HepG2 (cell line): ENCODE results near the gene AIF1. TPM values are rescaled to one million over a fixed set of nuclear protein-coding genes. Genes with fewer than 3 reads are reported as not detected.
A peak's percentile ranks its signal among the peaks of the same experiment; 100 is the strongest.

ENCODE experiments used
- AHR ChIP-seq: IDR thresholded peaks from 2 replicates; pipeline ENCODE4 v1.6.1; 2018; ENCODE audit warnings: missing genetic modification reagents, missing compliant biosample characterization
- ATF6 ChIP-seq: sonication (generic); formaldehyde crosslinking; conservative IDR thresholded peaks from 2 replicates; pipeline ENCODE4 v1.4.0; 2020; ENCODE audit warnings: missing genetic modification reagents
- BHLHE40 ChIP-seq: IDR thresholded peaks from 2 replicates; pipeline ENCODE4 v1.6.1; 2011; ENCODE audit warnings: low read length, improper control_type of control experiment
- HDAC1 ChIP-seq: sonication (generic); formaldehyde crosslinking; IDR thresholded peaks from 2 replicates; pipeline ENCODE4 v1.5.1; 2020; ENCODE audit warnings: mild to moderate bottlenecking, missing genetic modification reagents
- HHEX ChIP-seq: IDR thresholded peaks from 2 replicates; pipeline ENCODE4 v1.6.1; 2016; ENCODE audit warnings: control low read depth
- HOMEZ ChIP-seq: IDR thresholded peaks from 2 replicates; pipeline ENCODE4 v1.6.1; 2016; ENCODE audit warnings: low read depth
- IKZF4 ChIP-seq: sonication (generic); formaldehyde crosslinking; IDR thresholded peaks from 2 replicates; pipeline ENCODE4 v1.5.1; 2020; ENCODE audit warnings: borderline replicate concordance, mild to moderate bottlenecking, low read depth, missing genetic modification reagents; ENCODE audit errors: not compliant biosample characterization
- IRF2 ChIP-seq: IDR thresholded peaks from 2 replicates; pipeline ENCODE4 v1.6.1; 2018; ENCODE audit warnings: missing genetic modification reagents, missing compliant biosample characterization
- RXRA ChIP-seq: sonication (generic); formaldehyde crosslinking; IDR thresholded peaks from 2 replicates; pipeline ENCODE4 v1.5.1; 2020; ENCODE audit warnings: missing genetic modification reagents
- SP140L ChIP-seq: sonication (generic); formaldehyde crosslinking; IDR thresholded peaks from 2 replicates; pipeline ENCODE4 v1.4.0; 2020; ENCODE audit warnings: missing genetic modification reagents, borderline replicate concordance
- STAT5B ChIP-seq: sonication (generic); formaldehyde crosslinking; IDR thresholded peaks from 2 replicates; pipeline ENCODE4 v1.4.0; 2020; ENCODE audit warnings: missing genetic modification reagents
- TRIM24 ChIP-seq: sonication (generic); formaldehyde crosslinking; IDR thresholded peaks from 2 replicates; pipeline ENCODE4 v1.8.0; 2022; ENCODE audit warnings: mild to moderate bottlenecking, missing genetic modification reagents
- ZFP82 ChIP-seq: sonication (generic); formaldehyde crosslinking; IDR thresholded peaks from 2 replicates; pipeline ENCODE4 v1.5.1; 2020; ENCODE audit warnings: mild to moderate bottlenecking, missing genetic modification reagents, borderline replicate concordance
- ZMYM4 ChIP-seq: sonication (generic); formaldehyde crosslinking; IDR thresholded peaks from 2 replicates; pipeline ENCODE4 v1.8.1; 2023; ENCODE audit warnings: mild to moderate bottlenecking, missing genetic modification reagents
- ZNF121 ChIP-seq: sonication (generic); formaldehyde crosslinking; IDR thresholded peaks from 2 replicates; pipeline ENCODE4 v1.5.0; 2020; ENCODE audit warnings: mild to moderate bottlenecking, missing genetic modification reagents
- ZNF24 ChIP-seq: fragments of 450-650 bp; IDR thresholded peaks from 2 replicates; pipeline ENCODE4 v1.6.1; 2017; ENCODE audit warnings: antibody characterized with exemption, mild to moderate bottlenecking
- ZNF451 ChIP-seq: sonication (generic); formaldehyde crosslinking; IDR thresholded peaks from 2 replicates; pipeline ENCODE4 v1.5.0; 2020; ENCODE audit warnings: mild to moderate bottlenecking, missing genetic modification reagents
- ZNF512B ChIP-seq: sonication (generic); formaldehyde crosslinking; IDR thresholded peaks from 2 replicates; pipeline ENCODE4 v1.5.1; 2020; ENCODE audit warnings: missing genetic modification reagents, mild to moderate bottlenecking, borderline replicate concordance
- polyA plus RNA-seq, 8 experiments: library from polyadenylated mRNA; depleted of rRNA in 3 of 8; stranded (reverse) in 7 of 8; unstranded in 1 of 8; fragments of >200 nt; fragmentation: Illumina TruSeq in 4 of 8; extraction: Trizol in 4 of 8; gene quantifications; 2 replicates each; pipeline versions ENCODE4 v1.2.1 to v1.2.3, GENCODE V29; 2011 to 2016; ENCODE audit warnings: low read depth in 4 of 8, missing spikeins in 1 of 8, mixed read lengths in 1 of 8; ENCODE audit not compliant: insufficient read depth in 1 of 8
- total RNA-seq, 5 experiments: library from RNA; depleted of rRNA; stranded (reverse); fragments of >200 nt; fragmentation: Illumina TruSeq; extraction: Trizol; gene quantifications; 2 replicates each; pipeline ENCODE4 v1.2.3, GENCODE V29; 2016; ENCODE audit warnings: low read depth in 1 of 5
- TF ChIP-seq, protein P1 (sequence below): sonication (generic); formaldehyde crosslinking; IDR thresholded peaks from 2 replicates; pipeline ENCODE4 v1.4.0; 2020; ENCODE audit warnings: missing genetic modification reagents

AIF1 gene
- total and polyA plus RNA-seq, 2 of the 13 experiments (the other 11 are each of a cell fraction or from before 2014, with no cell fraction given) = 1.5 TPM; not detected in 1

- peak; percentile 38; the same call in 1 of the 2 replicates for TF ChIP-seq HDAC1
- no peak for TF ChIP-seq ZMYM4 (CRISPR knock-in tag)
- no peak for TF ChIP-seq SP140L (CRISPR knock-in tag)
- TF ChIP-seq ZNF24 = no peak
- peak; percentile 15; the same call in 1 of the 2 replicates for TF ChIP-seq BHLHE40
- no peak; the same call in 1 of the 2 replicates for TF ChIP-seq IRF2 (CRISPR knock-in tag)
- peak; percentile 89 for TF ChIP-seq ZNF121 (CRISPR knock-in tag)
- no peak for TF ChIP-seq STAT5B (CRISPR knock-in tag)
- peak; percentile 55 for TF ChIP-seq IKZF4 (CRISPR knock-in tag)
- TF ChIP-seq RXRA (CRISPR knock-in tag) = 0 out of 2 replicates have a peak, but pooled peaks have one; percentile 25
- no peak for TF ChIP-seq HHEX (CRISPR knock-in tag)
- no peak for TF ChIP-seq ATF6 (CRISPR knock-in tag)
- TF ChIP-seq ZFP82 = no peak
- no peak for TF ChIP-seq AHR (CRISPR knock-in tag)
- no peak for TF ChIP-seq ZNF451 (CRISPR knock-in tag)
- TF ChIP-seq, protein P1, sequence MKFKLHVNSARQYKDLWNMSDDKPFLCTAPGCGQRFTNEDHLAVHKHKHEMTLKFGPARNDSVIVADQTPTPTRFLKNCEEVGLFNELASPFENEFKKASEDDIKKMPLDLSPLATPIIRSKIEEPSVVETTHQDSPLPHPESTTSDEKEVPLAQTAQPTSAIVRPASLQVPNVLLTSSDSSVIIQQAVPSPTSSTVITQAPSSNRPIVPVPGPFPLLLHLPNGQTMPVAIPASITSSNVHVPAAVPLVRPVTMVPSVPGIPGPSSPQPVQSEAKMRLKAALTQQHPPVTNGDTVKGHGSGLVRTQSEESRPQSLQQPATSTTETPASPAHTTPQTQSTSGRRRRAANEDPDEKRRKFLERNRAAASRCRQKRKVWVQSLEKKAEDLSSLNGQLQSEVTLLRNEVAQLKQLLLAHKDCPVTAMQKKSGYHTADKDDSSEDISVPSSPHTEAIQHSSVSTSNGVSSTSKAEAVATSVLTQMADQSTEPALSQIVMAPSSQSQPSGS (CRISPR knock-in tag) = peak; percentile 15; the same call in 1 of the 2 replicates
- TF ChIP-seq ZNF512B = peak; percentile 19; the same call in 1 of the 2 replicates
- TF ChIP-seq TRIM24 (CRISPR knock-in tag) = no peak
- TF ChIP-seq HOMEZ (CRISPR knock-in tag) = peak; percentile 37; the same call in 1 of the 2 replicates
These were observed 887 bp upstream of the AIF1 start (continued) for GRCh38 chr6:31614075-31614619.
